ENCODE measurements around the gene VASN. TPM values are rescaled to one million over a fixed set of nuclear protein-coding genes. Genes with fewer than 3 reads are reported as not detected.
"Not testable (repeated sequence)": the region's sequence is repeated elsewhere in the genome, so short reads cannot be mapped to it uniquely, and the experiment has no call there.

VASN gene
- total RNA-seq, 2 donors from 2014 or later, result 0.11 to 0.29 TPM

- no peak overlapping the region for H3K4me3 Mint-ChIP-seq
- no peak for ATAC-seq (replicated peaks)
Observed at GRCh38 chr16:4388271-4389021, 16.8 kb downstream of the VASN start.

GRCh38 chr16:4389051-4389955 lies 17.7 kb downstream of the VASN start:
- no peak overlapping the region for H3K4me3 Mint-ChIP-seq
- H3K4me1 Mint-ChIP-seq, result no peaks in the 10 kb centered on the region
- peaks cover 48% of the 10 kb centered on the region for H3K36me3 Mint-ChIP-seq (ENCODE audit: low read depth)
- no peaks in the 10 kb centered on the region for H3K9me3 Mint-ChIP-seq
- H3K27ac Mint-ChIP-seq, result peak overlapping the region; percentile 65
- no peak for ATAC-seq (replicated peaks)
- no peaks in the 10 kb centered on the region for H3K27me3 Mint-ChIP-seq

More at GRCh38 chr16:4388271-4389021, 16.8 kb downstream of the VASN start:
- peaks cover 42% of the 10 kb centered on the region for H3K36me3 Mint-ChIP-seq (ENCODE audit: low read depth)
- no peaks in the 10 kb centered on the region for H3K27me3 Mint-ChIP-seq
- H3K9me3 Mint-ChIP-seq, result no peaks in the 10 kb centered on the region
- H3K4me1 Mint-ChIP-seq, result no peaks in the 10 kb centered on the region
- no peak overlapping the region for H3K27ac Mint-ChIP-seq

- no peak overlapping the region for H3K4me3 Mint-ChIP-seq
- peaks cover 3% of the 10 kb centered on the region for H3K4me1 Mint-ChIP-seq
- peak overlapping the region; percentile 65 for H3K27ac Mint-ChIP-seq
- no peaks in the 10 kb centered on the region for H3K9me3 Mint-ChIP-seq
- ATAC-seq (replicated peaks), result no peak
- H3K36me3 Mint-ChIP-seq (ENCODE audit: low read depth), result peaks cover 58% of the 10 kb centered on the region
- H3K27me3 Mint-ChIP-seq, result no peaks in the 10 kb centered on the region
Observed at GRCh38 chr16:4390266-4391260, 18.9 kb downstream of the VASN start.

GRCh38 chr16:4391631-4392381 lies 20.2 kb downstream of the VASN start:
- Mint-ChIP-seq H3K4me1 (peaks cover 5% of the 10 kb centered on the region), H3K27ac (no peak overlapping the region), H3K27me3 (no peaks in the 10 kb centered on the region), H3K9me3 (no peaks in the 10 kb centered on the region), H3K36me3 (ENCODE audit: low read depth) (peaks cover 63% of the 10 kb centered on the region), H3K4me3 (no peak overlapping the region)
- ATAC-seq (replicated peaks), result no peak

- Mint-ChIP-seq H3K36me3 (ENCODE audit: low read depth) (peaks cover 59% of the 10 kb centered on the region), H3K4me1 (peaks cover 5% of the 10 kb centered on the region), H3K27me3 (no peaks in the 10 kb centered on the region), H3K4me3 (no peak overlapping the region), H3K9me3 (no peaks in the 10 kb centered on the region), H3K27ac (no peak overlapping the region)
- no peak for ATAC-seq (replicated peaks)
Observed at GRCh38 chr16:4392382-4393239, 21.0 kb downstream of the VASN start.

GRCh38 chr16:4393240-4393600 lies 21.6 kb downstream of the VASN start:
- Mint-ChIP-seq H3K36me3 (ENCODE audit: low read depth) (peaks cover 60% of the 10 kb centered on the region), H3K9me3 (no peaks in the 10 kb centered on the region), H3K4me3 (no peak overlapping the region), H3K27me3 (no peaks in the 10 kb centered on the region), H3K4me1 (peaks cover 5% of the 10 kb centered on the region), H3K27ac (no peak overlapping the region)
- no peak for ATAC-seq (replicated peaks)

- H3K36me3 Mint-ChIP-seq (ENCODE audit: low read depth), result peaks cover 66% of the 10 kb centered on the region
- H3K27me3 Mint-ChIP-seq; H3K4me3 Mint-ChIP-seq; H3K27ac Mint-ChIP-seq; ATAC-seq (replicated peaks); H3K9me3 Mint-ChIP-seq; H3K4me1 Mint-ChIP-seq: not testable (repeated sequence)
Observed at GRCh38 chr16:4393850-4394249, 22.2 kb downstream of the VASN start.

- Mint-ChIP-seq H3K27me3 (no peaks in the 10 kb centered on the region), H3K36me3 (ENCODE audit: low read depth) (peaks cover 73% of the 10 kb centered on the region), H3K4me3 (no peak overlapping the region), H3K27ac (peak overlapping the region; percentile 44), H3K4me1 (peaks cover 5% of the 10 kb centered on the region), H3K9me3 (no peaks in the 10 kb centered on the region)
- ATAC-seq (replicated peaks), result no peak
Observed at GRCh38 chr16:4395055-4395726, 23.5 kb downstream of the VASN start.

GRCh38 chr16:4399001-4399730 lies 27.5 kb downstream of the VASN start:
- no peaks in the 10 kb centered on the region for H3K27me3 Mint-ChIP-seq
- ATAC-seq (replicated peaks), result no peak

GRCh38 chr16:4401094-4401501 lies 29.4 kb downstream of the VASN start:
- ATAC-seq (replicated peaks), result no peak
- H3K4me3 Mint-ChIP-seq, result no peak overlapping the region
- H3K9me3 Mint-ChIP-seq, result no peaks in the 10 kb centered on the region
- peaks cover 11% of the 10 kb centered on the region for H3K4me1 Mint-ChIP-seq
- peaks cover 80% of the 10 kb centered on the region for H3K36me3 Mint-ChIP-seq (ENCODE audit: low read depth)
- H3K27me3 Mint-ChIP-seq, result no peaks in the 10 kb centered on the region
- peak overlapping the region; percentile 35 for H3K27ac Mint-ChIP-seq

More at GRCh38 chr16:4399001-4399730, 27.5 kb downstream of the VASN start:
- Mint-ChIP-seq H3K9me3 (no peaks in the 10 kb centered on the region), H3K4me3 (no peak overlapping the region), H3K27ac (peak overlapping the region; percentile 42), H3K4me1 (peaks cover 13% of the 10 kb centered on the region), H3K36me3 (ENCODE audit: low read depth) (peaks cover 80% of the 10 kb centered on the region)

- Mint-ChIP-seq H3K36me3 (ENCODE audit: low read depth) (peaks cover 80% of the 10 kb centered on the region), H3K27me3 (no peaks in the 10 kb centered on the region)
Observed at GRCh38 chr16:4401510-4401909, 29.9 kb downstream of the VASN start.

More at GRCh38 chr16:4401510-4401909, 29.9 kb downstream of the VASN start:
- Mint-ChIP-seq H3K4me1 (peaks cover 11% of the 10 kb centered on the region), H3K27ac (peak overlapping the region; percentile 35), H3K4me3 (no peak overlapping the region), H3K9me3 (no peaks in the 10 kb centered on the region)
- no peak for ATAC-seq (replicated peaks)

Measured in activated T-helper 17 cell treated with anti-CD3 and anti-CD28 coated beads, Interleukin-2, amount 50 U/mL, for 72 hours (primary cell).